GM19438 (cell line): ENCODE data around the gene PCDHB9.
"Not testable (repeated sequence)": the region's sequence is repeated elsewhere in the genome, so short reads cannot be mapped to it uniquely, and the experiment has no call there.

ENCODE experiments used
- ATAC-seq: cut with Tn5 transposase; IDR thresholded peaks from one replicate; pipeline ENCODE4 v1.9.1; 2021; ENCODE audit warnings: low read depth; ENCODE audit not compliant: unreplicated experiment

Gene PCDHB9

DNA sequence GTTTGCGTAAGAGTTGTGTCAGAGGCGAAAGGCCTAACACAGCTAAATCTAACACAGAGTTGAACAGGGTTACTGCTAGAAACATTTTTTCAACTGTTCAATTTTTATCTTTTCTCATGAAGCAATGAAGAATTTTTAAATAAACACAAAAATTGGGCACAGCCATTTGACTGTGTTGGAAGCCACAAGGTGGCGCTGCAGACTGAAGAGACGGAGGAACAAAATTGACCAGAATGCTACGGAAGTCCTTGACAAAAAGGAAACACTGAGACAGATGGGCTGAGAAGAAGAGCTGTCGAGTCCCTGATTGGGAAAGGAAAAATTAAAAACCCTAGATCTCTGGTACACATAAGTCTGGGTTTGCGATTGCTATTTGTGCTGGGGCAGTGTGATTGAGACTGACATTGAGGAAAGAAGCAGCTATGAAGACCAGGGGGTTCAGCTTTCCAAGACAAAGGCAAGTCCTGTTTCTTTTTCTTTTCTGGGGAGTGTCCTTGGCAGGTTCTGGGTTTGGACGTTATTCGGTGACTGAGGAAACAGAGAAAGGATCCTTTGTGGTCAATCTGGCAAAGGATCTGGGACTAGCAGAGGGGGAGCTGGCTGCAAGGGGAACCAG lies at the start of gene PCDHB9:
PCDHB9 (plus strand) TSS at position 265 of the 616 bp plus-strand sequence; CDS start at position 423, 158 bp downstream.
- ATAC-seq: no peak

DNA sequence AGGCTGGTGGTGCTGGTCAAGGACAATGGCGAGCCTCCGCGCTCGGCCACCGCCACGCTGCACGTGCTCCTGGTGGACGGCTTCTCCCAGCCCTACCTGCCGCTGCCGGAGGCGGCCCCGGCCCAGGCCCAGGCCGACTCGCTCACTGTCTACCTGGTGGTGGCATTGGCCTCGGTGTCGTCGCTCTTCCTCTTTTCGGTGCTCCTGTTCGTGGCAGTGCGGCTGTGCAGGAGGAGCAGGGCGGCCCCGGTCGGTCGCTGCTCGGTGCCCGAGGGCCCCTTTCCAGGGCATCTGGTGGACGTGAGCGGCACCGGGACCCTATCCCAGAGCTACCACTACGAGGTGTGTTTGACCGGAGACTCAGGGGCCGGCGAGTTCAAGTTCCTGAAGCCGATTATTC lies 49.6 kb upstream of the PCDHB9 start:
- not testable (repeated sequence) for ATAC-seq

DNA sequence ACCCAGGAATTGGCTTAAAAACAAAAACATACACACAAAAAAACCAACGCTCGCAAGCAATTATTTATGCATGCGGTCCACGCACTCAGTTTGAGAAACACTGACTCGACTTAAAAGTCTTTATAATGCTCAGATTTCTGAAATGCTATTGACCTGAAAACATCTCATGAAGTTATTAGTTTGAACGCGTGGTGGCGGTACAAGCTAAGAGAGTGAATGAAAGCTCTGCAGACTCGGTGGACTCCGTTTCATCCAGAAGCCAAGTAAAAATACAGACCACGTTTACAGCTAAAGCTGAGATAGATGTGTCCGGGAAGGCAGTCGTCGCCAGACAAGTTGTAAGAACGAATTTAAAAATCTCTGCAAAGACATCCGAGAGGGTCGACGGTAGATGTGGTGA lies 37.1 kb upstream of the PCDHB9 start, which contains the start of gene PCDHB6:
PCDHB6 (plus strand) TSS at position 246 of the 400 bp plus-strand sequence. CDS start 201 bp downstream, outside the sequence.
- ATAC-seq: no peak

DNA sequence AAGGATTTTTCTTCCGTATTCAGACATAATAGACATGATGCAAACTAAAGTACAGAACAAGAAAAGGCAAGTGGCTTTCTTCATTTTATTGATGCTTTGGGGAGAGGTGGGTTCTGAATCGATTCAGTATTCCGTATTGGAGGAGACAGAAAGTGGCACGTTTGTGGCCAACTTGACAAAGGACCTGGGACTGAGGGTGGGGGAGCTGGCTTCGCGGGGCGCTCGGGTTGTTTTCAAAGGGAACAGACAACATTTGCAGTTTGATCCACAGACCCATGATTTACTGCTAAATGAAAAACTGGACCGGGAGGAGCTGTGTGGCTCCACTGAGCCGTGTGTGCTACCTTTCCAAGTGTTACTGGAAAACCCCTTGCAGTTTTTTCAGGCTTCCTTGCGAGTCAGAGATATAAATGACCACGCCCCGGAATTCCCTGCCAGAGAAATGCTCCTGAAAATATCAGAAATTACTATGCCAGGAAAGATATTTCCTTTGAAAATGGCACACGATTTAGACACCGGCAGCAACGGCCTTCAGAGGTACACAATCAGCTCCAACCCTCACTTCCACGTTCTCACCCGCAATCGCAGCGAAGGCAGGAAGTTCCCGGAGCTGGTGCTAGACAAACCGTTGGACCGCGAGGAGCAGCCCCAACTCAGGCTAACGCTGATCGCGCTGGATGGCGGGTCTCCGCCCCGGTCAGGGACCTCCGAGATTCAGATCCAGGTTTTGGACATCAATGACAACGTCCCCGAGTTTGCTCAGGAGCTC lies 36.6 kb upstream of the PCDHB9 start:
- no peak for ATAC-seq

DNA sequence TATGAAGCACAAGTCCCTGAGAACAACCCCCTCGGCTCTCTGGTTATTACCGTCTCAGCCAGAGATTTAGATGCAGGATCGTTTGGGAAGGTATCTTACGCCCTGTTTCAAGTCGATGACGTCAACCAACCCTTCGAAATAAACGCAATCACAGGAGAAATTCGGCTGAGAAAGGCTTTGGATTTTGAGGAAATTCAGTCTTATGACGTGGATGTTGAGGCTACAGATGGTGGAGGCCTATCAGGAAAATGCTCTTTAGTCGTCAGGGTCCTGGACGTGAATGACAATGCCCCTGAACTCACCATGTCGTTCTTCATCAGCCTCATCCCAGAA lies 36.0 kb upstream of the PCDHB9 start:
- ATAC-seq: no peak

DNA sequence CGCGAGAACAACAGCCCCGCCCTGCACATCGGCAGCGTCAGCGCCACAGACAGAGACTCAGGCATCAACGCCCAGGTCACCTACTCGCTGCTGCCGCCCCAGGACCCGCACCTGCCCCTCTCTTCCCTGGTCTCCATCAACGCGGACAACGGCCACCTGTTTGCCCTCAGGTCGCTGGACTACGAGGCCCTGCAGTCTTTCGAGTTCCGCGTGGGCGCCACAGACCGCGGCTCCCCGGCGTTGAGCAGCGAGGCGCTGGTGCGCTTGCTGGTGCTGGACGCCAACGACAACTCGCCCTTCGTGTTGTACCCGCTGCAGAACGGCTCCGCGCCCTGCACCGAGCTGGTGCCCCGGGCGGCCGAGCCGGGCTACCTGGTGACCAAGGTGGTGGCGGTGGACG lies 35.3 kb upstream of the PCDHB9 start:
- ATAC-seq: not testable (repeated sequence)

DNA sequence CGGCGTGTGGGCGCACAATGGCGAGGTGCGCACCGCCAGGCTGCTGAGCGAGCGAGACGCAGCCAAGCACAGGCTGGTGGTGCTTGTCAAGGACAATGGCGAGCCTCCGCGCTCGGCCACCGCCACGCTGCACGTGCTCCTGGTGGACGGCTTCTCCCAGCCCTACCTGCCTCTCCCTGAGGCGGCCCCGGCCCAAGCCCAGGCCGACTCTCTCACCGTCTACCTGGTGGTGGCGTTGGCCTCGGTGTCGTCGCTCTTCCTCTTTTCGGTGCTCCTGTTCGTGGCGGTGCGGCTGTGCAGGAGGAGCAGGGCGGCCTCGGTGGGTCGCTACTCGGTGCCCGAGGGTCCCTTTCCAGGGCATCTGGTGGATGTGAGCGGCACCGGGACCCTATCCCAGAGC lies 34.9 kb upstream of the PCDHB9 start:
- not testable (repeated sequence) for ATAC-seq

DNA sequence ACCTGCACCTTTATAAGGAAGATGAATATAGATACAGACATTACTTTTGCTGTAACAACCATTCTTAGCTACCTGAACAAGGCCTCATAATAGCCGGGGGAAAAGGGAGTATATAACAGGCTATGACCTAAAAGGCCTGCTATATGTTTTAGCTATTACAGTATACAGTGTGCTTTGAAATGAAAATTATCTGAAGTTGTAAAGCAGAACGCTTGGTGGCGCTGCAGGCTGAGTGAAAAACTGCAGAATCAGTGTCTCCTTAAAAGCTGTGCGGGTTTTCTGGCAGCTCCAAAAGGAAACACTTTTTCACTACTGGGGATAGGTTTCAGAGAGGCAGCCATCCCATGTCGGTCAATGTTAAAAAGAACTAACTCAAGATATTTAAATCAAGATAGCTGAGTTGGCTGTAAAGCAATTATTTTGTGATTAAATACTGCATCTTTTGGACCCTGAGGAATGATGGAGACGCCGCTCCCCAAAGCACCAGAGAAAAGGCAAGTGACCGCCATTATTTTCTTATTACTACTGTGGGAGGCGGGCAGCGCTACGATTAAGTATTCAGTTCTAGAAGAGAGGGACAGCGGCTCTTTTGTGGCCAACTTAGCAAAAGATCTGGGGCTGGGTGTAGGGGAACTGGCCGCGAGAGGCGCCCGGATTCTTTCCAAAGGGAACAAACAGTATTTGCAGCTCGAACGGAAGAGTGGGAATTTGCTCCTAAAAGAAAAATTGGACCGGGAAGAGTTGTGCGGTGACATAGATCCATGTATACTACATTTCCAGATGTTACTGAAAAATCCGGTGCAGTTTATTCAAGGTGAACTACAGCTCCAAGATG lies 31.2 kb upstream of the PCDHB9 start:
- no peak for ATAC-seq

DNA sequence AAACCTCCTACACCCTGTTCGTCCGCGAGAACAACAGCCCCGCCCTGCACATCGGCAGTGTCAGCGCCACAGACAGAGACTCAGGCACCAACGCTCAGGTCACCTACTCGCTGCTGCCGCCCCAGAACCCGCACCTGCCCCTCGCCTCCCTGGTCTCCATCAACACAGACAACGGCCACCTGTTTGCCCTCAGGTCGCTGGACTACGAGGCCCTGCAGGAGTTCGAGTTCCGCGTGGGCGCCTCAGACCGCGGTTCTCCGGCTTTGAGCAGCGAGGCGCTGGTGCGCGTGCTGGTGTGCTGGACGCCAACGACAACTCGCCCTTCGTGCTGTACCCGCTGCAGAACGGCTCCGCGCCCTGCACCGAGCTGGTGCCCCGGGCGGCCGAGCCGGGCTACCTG lies 29.6 kb upstream of the PCDHB9 start:
- not testable (repeated sequence) for ATAC-seq

DNA sequence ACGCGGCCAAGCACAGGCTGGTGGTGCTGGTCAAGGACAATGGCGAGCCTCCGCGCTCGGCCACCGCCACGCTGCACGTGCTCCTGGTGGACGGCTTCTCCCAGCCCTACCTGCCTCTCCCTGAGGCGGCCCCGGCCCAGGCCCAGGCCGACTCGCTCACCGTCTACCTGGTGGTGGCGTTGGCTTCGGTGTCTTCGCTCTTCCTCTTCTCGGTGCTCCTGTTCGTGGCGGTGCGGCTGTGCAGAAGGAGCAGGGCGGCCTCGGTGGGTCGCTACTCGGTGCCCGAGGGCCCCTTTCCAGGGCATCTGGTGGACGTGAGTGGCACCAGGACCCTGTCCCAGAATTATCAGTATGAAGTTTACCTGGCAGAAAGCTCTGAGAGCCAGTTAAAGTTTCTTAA lies 29.1 kb upstream of the PCDHB9 start:
- ATAC-seq: not testable (repeated sequence)

DNA sequence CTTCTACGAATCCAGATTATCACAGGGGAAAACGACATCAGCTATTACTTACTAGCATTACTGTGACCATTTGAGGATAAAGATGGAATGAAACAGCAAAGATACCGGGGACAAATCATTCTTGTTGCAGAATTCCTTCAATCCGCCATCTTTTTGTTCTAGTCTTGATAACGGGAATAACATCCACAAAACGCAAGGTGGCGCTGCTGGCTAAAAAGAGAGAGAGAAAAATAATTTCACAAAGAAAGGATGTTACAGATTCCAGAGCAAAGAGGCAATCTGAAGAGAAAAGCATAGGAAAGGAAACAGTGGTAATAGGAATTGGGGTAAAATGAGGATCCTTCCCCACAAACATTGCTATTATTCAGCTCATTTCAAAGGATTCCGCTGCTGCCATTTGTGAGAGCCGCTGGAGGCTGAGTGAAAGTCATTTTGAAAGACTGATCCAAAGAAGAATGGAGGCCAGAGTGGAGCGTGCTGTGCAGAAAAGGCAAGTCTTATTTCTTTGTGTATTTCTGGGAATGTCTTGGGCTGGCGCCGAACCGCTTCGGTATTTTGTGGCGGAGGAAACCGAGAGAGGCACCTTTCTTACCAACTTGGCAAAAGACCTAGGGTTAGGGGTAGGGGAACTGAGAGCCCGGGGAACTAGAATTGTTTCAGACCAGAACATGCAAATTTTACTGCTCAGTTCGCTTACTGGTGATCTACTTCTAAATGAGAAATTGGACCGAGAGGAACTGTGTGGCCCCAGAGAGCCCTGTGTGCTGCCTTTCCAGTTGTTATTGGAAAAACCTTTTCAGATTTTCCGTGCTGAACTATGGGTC lies 14.4 kb upstream of the PCDHB9 start, which contains the start of gene PCDHB7:
PCDHB7 (plus strand) TSS at position 264 of the 824 bp plus-strand sequence; CDS start at position 456, 192 bp downstream.
- ATAC-seq: no peak

DNA sequence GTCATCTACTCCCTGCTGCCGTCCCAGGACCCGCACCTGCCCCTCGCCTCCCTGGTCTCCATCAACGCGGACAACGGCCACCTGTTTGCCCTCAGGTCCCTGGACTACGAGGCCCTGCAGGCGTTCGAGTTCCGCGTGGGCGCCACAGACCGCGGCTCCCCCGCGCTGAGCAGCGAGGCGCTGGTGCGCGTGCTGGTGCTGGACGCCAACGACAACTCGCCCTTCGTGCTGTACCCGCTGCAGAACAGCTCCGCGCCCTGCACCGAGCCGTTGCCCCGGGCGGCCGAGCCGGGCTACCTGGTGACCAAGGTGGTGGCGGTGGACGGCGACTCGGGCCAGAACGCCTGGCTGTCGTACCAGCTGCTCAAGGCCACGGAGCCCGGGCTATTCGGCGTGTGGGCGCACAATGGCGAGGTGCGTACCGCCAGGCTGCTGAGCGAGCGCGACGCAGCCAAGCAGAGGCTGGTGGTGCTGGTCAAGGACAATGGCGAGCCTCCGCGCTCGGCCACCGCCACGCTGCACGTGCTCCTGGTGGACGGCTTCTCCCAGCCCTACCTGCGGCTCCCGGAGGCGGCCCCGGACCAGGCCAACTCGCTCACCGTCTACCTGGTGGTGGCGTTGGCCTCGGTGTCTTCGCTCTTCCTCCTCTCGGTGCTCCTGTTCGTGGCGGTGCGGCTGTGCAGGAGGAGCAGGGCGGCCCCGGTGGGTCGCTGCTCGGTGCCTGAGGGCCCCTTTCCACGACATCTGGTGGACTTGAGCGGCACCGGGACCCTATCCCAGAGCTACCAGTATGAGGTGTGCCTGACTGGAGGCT lies 12.5 kb upstream of the PCDHB9 start:
- not testable (repeated sequence) for ATAC-seq

DNA sequence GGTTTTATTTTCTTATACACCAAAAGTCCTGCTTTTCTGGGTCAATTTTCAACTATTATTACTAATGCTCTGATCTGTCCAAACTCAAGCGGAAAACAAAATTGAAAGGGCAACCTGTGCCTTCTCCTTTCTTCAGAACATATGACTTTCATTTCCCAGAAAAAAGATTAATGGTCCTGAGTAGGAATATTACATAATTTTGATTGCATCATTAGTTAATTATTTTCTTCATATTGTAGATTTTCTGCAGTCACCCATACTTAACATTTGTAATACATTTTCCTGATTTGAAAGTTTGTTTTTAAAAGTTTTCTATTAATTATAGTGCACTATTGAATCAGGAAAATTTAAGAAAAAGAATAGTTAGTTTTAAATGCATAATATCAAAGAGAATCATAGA lies 11.0 kb upstream of the PCDHB9 start:
- ATAC-seq: no peak

DNA sequence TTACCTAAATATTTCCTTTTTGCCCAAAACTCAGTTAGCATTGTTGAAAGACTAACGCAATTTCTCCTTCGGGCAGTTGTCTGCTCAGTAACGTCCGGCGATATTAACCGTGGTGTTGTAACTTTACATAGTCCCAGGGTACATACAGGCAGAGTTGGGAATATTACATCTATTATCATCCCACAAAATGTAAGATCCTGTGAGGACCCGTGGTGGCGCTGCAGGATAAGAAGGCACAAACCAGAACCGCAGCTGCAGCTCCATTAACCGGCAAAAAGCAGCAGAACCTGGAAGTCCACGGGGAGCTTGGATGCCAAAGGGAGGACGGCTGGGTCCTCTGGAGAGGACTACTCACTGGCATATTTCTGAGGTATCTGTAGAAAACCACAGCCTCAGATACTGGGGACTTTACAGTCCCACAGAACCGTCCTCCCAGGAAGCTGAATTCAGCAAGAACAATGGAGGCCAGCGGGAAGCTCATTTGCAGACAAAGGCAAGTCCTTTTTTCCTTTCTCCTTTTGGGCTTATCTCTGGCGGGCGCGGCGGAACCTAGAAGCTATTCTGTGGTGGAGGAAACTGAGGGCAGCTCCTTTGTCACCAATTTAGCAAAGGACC lies 9.3 kb upstream of the PCDHB9 start, which contains the start of gene PCDHB8:
PCDHB8 (plus strand) TSS at position 214 of the 615 bp plus-strand sequence; CDS start at position 459, 245 bp downstream.
- ATAC-seq: not testable (repeated sequence)

DNA sequence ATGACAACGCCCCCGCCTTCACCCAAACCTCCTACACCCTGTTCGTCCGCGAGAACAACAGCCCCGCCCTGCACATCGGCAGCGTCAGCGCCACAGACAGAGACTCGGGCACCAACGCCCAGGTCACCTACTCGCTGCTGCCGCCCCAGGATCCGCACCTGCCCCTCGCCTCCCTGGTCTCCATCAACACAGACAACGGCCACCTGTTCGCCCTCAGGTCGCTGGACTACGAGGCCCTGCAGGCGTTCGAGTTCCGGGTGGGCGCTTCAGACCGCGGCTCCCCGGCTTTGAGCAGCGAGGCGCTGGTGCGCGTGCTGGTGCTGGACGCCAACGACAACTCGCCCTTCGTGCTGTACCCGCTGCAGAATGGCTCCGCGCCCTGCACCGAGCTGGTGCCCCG lies 7.6 kb upstream of the PCDHB9 start:
- not testable (repeated sequence) for ATAC-seq

DNA sequence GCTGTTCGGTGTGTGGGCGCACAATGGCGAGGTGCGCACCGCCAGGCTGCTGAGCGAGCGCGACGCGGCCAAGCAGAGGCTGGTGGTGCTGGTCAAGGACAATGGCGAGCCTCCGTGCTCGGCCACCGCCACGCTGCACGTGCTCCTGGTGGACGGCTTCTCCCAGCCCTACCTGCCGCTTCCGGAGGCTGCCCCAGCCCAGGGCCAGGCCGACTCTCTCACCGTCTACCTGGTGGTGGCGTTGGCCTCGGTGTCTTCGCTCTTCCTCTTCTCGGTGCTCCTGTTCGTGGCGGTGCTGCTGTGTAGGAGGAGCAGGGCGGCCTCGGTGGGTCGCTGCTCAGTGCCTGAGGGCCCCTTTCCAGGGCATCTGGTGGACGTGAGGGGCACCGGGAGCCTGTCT lies 7.1 kb upstream of the PCDHB9 start:
- ATAC-seq: not testable (repeated sequence)

DNA sequence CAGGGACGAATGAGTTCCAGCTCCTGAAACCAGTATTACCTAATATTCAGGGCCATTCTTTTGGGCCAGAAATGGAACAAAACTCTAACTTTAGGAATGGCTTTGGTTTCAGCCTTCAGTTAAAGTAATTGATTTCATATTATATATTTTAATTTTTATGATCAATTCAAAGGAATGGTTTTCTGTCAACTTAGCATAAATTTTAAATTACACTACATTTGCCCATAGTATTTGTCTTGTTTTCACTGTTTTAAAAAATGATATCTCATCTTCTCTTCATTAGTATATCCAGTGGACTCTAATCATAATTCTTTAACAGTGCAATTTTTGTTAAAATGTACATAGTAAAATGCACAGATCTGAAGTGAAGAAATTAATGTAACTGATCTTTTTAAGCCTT lies 6.6 kb upstream of the PCDHB9 start:
- ATAC-seq: no peak

DNA sequence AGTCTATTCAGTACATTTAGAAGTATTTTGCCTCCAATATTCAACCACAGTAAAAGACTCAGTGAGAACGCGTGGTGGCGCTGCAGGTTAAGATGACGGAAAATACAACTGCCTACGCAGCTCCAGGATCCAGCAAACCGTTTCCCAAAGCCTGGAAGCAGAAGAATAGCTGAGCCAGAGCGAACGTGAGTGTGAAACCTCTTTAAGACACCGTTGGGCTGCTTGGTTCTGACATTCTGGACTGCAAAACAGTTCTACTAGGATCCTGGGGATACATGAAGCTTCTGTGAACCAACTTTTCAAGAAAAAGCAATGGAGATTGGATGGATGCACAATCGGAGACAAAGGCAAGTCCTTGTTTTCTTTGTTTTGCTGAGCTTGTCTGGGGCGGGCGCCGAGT lies 4.7 kb upstream of the PCDHB9 start, which contains the start of gene PCDHB16:
PCDHB16 (plus strand) TSS at position 140 of the 400 bp plus-strand sequence; CDS start at position 313, 173 bp downstream.
- ATAC-seq: no peak
